Skin of body (tissue), 2 donors: Measurements from ENCODE around the gene CISH. TPM values are rescaled to one million over a fixed set of nuclear protein-coding genes. Genes with fewer than 3 reads are reported as not detected.

ENCODE experiments used
- DNase-seq: peaks from one replicate; lab custom pipeline; 2025; lab: John Stamatoyannopoulos, UW
- total RNA-seq: library from RNA; depleted of rRNA; stranded (reverse); fragments of >200 nt; gene quantifications from one replicate; pipeline ENCODE4 v1.2.3, GENCODE V29; 2014

CISH gene
- total RNA-seq, 1 donor from 2014 or later: 10.0 TPM

DNA sequence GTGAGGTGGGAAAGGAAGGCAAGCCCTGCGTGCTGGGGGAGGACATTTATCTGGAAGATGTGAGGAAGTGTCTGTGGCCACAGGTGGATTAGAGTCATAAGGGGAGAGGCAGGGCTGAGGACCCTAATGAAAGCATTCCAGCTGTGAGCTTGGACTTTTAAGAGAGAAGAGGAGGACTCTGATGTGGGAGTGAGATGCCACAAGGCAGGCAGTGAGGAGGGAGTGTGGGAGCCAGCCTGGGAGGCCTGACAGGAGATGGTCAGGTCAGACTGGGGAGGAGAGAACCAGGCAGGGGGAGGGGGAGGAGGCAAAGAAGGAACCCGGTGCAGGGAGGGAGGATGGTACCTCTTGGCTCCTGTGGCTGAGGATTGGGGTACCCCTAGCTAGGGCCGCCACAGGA lies 26.4 kb upstream of the CISH start:
- DNase-seq: no peak

DNA sequence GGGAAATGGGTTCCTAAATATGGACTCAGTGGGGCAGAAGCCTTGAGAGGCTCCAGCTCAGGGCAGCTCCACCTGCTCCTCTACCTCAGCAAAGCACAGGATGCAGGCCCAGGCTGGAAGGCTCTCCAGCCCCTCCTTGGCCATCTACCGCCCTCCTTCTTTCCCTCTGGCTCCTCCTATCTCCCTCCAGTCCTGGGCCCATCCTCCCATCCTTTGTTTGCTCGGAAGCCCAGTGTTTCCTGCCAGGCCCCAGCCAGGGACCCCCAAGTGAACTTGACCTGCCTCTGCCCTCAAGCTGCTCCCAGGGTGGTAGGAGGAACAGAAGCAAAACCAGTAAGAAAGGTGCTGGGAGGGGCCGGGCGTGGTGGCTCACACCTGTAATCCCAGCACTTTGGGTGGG lies 25.4 kb upstream of the CISH start:
- DNase-seq: no peak

DNA sequence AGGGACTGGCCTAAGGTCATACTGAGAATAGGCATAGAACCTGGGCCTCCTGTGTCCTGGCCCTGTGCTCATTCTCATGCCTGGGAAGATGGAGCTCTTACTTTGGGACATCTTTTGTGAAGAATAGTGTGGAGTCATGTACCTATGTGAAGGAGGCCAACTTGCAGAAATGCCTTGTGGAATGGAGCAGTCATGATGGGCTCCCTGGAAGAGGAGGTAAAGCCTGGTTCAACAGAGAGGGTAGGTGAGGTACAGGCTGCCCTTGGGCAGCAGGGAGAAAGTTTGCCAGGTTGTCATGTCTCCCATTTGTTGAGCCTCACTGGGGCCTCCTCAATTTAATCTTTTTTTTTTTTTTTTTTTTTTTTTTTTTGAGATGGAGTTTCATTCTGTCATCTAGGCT lies 23.5 kb upstream of the CISH start:
- no peak for DNase-seq

DNA sequence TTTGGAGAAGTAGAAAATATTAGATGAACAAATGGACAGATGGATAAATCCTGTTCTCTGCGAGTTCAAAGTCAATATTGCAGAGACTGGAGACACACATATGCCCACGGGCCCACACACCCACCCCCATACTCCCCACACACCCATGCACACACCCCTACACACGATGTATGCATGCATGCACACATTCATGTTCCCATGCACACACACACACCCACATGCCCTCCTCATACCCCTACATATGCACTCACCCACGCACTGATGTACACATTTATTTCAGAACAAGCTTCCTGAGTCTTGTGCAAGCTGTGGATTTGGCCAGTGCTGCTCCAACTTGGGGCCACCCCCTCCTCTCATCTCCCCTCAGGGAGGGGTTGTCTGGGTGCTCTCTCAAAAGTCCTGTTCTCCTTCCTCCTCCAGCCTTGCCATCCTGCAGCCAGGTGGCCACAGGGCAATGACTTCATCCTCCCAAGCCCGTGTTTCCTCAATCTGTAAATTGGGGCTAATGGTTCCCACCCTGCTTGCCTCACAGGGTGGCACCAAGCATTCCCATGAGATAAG lies 21.7 kb upstream of the CISH start:
- no peak for DNase-seq

DNA sequence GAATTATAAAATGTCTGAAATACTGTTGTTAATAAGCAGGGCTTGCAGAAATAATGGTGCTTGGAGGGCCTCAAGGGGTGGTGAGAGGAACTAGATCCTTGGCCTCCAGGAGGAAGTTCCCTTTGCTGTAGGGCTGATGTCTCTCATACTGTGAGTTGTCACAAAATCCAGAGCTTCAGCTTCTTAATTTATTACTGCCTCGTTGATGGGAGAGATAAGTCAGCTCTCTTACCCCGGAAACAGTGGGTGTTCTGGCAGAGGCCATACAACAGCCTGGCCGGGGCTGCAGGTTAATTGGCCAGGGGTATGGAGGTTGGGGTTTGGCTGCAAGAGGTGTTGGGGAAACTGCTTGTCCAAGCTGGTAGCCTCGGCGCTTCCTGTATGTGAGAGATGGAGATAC lies 20.9 kb upstream of the CISH start:
- no peak for DNase-seq

DNA sequence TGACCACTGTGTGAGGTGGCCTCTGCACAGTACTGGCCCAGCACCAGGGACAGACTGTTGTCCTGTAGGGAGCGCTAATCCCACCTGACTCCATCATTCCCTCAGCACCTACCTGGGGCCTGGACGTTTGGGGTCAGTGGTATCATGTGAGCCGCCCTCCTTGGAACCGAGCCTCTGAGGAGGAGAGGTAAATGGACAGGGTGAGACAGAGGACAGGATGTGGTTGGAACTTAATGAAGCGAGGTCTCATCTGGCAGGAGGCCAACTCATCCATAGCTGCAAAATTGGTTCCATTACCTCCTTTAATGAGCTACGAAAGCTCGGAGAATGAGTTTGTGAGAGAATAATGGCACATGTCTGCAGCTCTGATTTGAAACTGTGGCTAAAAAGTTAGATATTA lies 19.3 kb upstream of the CISH start:
- peak; percentile 22 for DNase-seq

DNA sequence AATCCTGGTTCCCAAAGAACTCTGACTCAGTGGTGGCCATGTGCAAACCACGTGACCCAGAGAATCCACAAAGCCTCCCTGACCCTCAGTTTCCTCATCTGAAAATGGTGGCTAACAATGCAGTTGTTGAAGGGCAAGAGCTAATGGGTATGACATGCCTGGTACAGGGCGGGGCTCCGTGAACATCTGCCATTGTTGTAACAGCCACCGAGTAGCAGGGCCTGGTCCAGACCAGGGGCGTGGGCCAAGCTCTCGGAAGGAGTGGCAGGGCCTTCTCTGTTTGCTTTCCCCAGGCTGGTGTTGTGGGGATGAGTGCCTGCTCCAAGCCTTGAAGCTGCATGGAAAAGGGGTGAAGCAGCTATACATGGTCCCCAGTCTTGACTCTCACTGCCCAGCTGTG lies 18.8 kb upstream of the CISH start:
- DNase-seq: no peak

DNA sequence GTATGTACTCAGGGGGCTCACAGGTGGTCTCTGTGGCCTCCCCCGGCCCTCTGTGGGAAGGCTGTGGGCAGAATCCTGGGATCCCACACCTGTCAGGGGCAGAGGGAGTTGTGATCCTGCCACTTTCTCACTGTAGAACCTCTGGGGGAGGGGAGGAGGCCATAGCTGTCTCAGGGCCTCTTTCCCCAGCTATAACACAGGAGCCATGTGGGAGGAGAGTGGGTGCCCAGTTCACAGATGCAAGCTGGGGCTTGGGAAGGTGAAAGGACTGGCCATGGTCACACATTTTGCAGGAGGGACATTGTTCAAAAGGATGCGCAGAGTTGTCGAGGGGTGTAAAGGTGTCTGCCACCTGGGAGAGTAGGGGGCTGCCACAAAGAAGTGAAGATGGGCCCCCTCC lies 17.0 kb upstream of the CISH start:
- DNase-seq: no peak

DNA sequence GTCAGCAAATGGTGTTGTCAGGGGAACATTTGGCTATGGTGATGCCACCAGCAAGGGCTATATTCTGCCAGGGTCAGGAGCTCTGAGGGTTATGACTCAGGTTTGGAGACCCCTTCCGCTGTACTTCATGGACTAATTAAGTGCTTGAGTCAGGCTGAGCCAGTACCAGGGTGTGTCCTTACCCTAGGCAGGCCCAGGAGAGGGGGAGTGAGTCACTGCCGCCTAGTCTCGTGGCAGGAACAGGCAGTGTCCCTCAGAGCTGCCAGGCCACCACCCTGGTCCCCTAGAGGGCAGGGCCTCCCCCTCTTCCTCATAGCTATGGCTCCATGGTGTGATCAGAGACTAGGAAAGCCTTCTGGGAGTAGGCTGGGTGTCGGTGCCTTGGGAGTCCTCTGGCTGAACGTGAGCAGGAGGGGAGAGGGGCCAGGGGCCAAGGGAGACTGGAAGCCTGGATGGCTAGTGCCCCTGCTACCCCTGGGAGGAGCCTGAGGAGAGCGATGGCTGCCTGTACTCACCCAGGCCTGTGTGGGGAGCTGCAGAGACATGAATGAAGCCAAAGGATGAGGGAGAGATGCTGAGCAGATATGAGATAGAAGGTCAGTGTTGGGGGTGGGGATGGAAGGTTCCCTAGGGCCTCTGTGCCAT lies 16.0 kb upstream of the CISH start:
- DNase-seq: no peak

DNA sequence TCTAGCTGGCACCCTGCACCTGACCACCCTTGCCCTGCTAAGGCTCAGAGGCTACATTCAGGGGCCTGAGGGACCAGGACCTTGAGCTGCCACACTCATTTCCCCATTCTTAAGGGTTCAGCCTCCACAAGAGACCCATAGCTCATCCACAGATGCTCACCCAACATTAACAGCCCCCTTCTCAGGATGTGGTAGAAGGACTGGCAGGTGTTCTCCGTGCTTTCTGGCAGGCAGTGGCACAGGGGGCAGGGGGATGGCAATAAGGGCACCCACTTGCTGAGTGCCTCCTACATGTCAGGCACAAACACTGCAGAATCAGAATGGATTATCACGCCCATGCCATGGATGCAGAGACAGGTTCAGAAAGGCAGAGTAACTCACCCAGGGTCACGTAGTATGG lies 14.8 kb upstream of the CISH start:
- no peak for DNase-seq

DNA sequence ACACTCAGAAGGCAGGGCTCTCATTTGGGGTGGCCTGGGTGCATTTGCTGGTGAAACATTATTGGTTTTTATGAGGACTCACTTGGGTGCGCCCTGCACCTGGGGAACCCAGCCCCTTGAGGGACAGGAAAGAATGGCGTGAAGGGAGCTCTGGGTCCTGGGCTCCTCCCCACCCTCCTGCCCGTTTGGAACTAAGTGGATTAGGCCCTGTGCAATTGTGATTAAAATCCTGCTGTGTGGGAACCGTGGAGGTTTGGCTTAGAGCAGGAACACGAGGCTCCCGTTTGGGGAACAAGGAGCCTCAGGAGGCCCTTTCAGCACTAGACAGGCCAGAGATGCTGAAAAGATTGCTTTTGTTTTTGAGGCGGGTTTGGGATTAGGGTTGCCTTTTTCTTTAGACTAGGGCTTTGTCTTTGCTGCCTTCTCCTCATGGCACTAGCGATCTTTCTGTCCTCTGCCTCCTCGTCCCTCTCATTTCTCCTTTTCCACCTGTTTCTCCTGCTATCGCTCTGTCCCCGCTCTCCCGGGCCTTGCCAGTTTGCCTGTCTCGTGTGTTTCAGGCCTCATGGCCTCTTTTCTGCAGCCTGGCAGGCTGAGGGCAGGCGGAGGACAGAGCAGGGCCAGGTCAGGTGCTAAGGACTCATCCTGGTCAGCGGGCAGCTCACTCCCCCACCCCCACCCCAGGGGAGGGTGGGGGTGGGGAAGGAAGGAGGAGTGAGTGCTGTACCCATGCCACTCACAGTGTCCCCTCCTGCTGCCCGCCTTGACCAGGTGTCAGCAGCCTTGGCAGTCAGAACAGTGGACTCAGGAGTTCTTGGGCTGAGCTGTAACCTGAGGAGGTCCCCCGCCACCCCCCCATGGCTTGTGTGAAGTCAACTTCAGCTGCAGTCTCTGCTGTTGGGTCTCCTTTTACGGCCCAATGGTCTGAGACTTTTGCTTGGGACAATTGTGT lies 13.9 kb upstream of the CISH start:
- DNase-seq: no peak

DNA sequence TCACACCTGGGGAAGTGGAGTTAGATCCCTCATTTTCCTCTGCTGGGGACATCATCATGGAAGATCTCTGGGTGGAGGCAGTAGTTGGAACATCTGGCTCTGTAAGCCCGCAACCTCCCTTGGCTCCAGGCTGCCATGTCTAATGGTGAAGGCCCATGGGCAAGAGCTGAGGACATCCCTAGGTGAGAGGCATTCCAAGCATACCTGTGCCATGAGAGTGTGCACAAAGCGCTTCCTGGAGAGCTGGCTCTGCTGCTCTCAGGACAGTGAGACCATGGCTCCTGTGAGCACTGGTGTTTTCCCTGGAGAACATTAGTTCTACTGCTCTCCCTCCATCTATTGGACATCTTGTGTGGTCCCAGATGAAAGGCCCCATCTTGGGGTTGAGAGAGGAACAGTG lies 13.1 kb upstream of the CISH start:
- DNase-seq: no peak

DNA sequence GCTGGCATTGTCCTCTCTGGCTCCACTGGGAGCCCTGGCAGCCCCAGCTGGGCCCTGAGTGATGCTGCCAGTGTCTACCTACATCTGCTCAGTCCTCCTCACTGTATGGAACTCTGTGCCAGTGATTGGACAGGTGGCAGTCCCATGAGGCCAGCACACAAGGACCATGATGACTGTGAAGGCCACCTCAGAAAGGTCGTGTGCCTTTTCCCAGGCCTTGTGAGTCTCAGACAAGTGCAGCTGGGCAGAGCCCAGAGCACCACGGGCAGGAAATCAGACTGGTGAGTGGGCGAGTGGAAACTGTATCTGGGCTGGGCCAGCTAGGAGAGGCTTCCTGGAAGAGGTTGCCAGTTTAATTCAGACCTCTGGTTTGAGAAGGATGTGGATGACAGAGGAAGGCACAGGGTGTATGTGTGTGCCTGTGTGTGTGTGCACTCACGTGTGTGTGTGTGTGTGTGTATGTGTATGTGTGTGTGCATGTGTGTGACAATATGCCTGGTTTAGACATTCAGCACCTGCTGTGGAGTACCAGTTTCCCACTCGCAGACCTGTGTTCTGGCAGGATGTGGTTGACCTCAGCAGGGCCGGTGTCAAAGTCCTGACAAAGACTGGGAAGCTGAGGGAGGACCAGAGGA lies 12.4 kb upstream of the CISH start:
- DNase-seq: no peak

DNA sequence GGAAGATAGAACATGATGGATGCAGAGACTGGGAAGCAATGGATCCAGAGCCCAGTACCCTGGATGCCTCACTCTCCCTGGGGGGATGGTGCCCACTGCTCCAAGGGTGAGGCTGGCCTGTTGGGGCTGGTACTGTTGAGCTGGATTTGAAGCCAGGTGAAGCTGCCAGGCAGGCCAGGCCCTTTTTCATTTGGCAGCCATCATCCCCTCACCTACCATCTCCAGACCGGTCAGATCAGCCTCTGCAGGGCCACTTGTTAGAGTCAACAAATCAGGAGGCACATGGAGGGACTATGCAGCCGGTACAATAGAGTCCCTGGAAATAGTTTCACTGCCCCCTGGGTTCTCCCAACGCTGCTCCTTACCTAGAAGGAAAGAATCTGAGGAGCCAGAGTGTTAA lies 11.3 kb upstream of the CISH start:
- no peak for DNase-seq

DNA sequence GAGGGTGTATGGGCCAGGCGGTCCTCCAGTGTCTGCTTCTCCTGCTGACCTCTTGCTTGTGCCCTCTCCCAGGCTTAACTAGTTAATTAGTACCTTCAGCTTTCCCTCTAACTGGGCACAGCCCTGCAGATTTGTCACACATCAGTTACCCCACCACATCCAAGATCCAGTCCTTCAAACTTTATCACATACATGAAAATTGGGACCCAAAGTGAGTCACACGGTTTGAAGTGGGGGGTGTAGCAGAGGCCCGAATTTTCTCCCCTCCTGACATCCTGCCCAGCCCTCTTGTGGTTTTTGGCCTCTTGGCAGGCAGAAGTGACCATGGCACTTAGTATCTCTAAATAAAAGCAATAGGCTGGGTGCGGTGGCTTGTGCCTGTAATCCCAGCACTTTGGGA lies 9.2 kb upstream of the CISH start:
- DNase-seq: no peak

DNA sequence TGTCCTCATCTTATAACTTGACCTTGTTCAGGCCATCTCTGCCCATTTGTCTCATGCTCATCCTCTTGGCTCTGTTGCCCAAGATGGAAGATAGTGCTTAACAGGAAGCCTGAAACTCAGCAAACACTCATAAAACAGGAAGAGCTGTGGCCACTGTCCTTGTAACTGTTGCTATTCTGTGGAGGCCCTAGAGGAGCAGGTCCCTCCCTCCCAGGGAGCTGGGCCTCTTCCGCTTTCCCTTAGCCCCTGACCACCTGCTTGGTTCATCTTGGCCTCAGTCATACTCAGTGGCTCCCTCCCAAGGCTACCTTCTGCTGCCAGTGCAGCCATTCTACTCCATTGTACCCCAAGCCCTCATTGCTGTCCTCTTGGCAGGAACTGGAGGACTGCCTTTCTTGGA lies 8.8 kb upstream of the CISH start:
- DNase-seq: no peak

DNA sequence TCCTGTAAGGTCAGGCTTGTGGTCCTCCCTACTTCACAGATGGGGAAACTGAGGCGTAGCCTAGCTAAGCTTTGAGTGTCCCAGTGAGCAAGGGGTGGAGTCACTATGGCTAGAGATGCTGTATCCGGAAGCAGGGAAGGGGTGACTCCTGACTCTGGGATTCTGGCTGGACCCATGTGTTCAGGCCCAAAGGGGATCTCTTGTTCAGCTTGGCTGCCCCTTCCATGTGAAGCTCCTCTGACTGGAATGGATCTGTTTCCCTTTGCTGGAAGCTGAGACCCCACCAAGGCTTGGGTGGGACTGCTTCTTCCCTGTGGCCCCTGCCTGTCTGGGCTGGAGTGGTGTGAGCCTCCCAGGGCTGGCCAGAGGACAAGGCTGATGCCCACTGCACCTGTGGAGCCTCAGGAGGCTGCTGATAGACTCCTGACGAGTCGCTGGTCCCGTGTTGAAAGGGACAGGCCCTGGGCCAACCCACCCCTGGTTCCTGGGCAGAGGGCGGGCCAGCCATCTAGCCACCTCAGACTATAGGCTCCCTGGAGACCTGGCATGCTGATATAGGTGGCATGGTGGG lies 6.4 kb upstream of the CISH start:
- no peak for DNase-seq

DNA sequence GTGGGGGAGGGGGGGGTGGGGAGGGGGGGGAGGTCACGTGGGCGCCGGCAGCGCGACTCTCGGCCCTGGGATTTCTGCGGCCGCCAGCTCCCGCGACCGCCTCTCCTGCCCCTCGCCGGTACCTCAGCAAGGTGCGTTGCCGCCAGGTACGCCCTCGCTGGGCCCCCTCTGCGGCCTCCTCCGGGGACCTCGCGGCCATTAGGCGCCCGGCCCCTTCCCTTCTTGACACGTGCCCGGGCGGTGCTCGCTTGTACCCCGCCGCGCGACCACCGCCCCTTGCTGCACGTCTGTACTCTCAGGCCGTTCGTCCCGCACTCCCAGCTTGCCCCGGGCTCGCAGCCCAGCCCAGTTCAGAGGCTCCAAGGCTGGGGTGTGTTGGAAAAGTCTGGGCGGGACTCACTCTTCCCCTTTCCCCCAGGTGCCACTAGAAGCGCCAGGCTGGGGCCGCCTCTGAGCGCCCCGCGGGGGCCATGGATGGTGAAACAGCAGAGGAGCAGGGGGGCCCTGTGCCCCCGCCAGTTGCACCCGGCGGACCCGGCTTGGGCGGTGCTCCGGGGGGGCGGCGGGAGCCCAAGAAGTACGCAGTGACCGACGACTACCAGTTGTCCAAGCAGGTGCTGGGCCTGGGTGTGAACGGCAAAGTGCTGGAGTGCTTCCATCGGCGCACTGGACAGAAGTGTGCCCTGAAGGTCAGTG lies 5.7 kb upstream of the CISH start, which contains the start of gene MAPKAPK3:
Gene MAPKAPK3 (plus strand): TSS at position 56 of the 696 bp plus-strand sequence. CDS start 415 bp downstream, at position 471.
- peak; percentile 6 for DNase-seq

DNA sequence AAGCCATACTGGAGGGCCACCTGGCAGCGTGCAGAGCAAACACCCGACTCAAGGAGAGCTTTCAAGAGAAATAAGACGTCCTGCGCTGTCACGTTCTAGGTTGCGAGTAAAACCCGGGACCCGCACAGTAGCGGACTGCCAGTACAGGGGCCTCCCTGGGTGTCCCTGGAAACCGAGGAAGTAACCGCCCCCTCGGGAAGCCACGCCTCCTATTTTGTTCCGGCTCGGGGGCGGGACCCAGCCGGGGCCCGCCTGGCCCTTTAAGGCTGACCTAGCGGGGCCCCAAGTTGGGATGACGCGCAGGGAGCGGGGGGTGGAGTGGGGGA lies 5.2 kb upstream of the CISH start:
- peak; percentile 84 for DNase-seq

DNA sequence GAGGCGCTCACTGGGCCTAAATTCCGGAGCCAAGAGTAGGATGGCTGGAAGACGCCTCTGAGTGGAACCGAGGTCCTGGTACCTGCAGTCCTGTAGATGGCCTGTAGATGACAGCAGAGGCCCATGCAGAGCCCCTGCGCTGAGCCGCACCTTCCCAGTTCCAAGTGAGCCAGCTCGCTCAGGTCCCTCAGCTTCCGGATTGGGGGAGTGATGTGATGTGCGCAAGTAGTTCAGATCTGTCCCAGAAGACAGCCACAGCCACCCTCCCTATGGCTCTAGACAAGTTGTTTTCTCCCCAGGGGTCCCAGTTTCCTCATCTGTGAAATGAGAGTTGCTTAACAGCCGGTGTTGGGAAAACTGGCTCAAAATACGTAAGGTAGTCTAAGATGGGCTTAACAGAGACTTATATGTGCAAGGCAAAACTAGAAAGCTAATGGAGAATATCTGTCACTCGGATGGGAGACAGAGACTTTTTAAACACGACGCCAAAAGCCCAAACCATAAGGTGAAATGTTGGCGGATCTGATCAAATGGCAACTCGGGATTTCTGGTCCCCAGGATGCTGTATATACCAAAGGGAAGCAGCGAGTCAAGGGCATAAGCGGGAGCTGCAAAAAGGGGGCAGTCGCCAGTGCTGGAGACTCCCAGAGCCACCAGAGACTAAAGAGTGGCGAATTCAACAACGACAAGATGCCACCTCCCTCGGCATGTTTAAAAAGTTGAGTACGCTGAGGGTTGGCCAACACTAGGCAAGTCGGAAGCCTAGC lies 4.6 kb upstream of the CISH start:
- peak; percentile 82 for DNase-seq
